NCI-H2029 (cell line): ENCODE data around the gene MUSTN1.

Experiments used
- DNase-seq: peaks from one replicate; lab custom pipeline; 2025; lab: John Stamatoyannopoulos, UW

Gene MUSTN1

DNA sequence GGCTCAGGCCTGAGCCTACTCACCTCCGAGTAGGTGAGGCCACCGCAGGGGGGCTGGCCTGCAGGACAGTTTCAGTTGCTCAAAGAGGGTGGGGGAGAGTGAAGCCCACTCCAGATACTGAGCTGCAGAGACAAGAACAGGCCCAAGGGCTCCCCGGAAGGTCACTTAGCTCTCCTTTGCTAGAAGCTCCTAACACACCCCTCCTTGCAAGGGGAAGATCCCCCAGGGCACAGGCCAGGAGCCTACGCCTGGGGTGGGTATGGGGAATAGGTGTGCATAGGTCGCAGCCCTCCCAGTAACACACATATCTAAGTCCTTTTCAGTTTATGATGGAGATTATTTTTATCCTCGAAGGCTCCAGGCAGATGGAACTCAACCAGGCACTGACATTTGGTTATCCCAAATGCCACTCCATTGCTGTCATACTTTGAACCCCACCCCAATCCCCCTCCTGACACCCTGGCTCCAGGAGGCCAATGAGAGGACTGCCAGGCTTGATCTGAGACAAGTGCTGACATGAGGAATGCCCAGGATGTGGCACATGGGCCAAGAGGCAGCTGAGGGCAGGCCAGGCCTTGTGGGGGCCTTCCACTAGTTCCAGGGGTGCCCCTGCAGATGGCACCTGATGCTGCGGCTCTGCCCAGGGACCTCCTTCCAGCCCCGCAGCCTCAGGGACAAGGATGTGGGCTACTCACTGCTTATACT is 1.1 kb upstream of the MUSTN1 start:
- no peak for DNase-seq

GRCh38 chr3:52833202-52833601 is 1.6 kb downstream of the MUSTN1 start:
- no peak for DNase-seq

GRCh38 chr3:52831500-52832301 is 3.1 kb downstream of the MUSTN1 start:
- DNase-seq, result peak; percentile 73

GRCh38 chr3:52830535-52831258 is 4.1 kb downstream of the MUSTN1 start, which contains the start of gene ITIH4:
ITIH4 (minus strand) TSS chr3:52830672; CDS start chr3:52830642, 30 bp downstream.
- no peak for DNase-seq

- peak; percentile 85 for DNase-seq
Measured at GRCh38 chr3:52829906-52830463, 4.8 kb downstream of the MUSTN1 start.

- no peak for DNase-seq
Measured at GRCh38 chr3:52829482-52829881, 5.3 kb downstream of the MUSTN1 start.

DNA sequence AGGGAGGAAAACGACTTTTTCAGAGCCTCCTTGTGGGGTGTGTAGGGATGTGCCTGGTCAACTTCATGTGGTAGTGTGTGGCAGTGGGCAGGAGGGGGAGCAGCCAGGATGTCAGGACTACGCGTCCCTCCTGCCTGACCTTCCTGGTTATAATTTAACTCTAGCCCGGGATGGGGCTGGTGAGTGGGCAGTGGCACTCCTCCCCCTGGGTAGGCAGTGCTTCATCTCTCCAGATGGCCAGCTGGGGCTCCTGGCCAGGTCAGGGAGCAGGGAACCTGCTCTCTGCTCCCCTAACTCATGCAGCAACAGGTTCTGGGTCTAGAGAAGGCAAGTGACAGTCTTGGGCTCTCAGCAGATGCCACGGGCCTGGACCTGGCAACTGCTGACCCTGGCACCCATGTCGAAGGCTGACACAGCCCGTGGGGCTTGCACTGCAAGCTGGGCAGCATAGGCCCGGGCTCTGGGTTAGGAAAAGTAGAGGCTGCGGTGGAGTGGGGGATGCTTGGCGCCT is 6.9 kb downstream of the MUSTN1 start:
- no peak for DNase-seq

DNA sequence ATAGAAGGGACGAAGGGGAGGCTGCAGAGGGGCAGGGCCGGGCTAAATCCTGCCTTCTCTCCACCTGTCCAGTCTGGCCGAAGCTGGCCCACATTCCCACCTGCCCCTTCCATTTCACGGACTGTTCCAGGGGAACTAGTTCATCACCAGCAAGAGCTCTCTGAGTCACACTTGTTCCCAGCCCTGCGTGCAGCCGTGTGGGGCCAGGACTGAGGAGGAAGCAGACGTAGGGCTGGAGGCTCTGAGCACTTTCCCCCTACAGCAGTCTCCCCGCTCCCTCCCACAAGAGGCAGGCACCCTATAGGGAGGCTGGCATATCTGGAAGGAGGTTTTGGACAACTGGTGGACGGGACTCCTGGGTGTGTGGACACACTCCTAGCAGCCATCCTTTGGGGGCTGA is 7.4 kb downstream of the MUSTN1 start:
- no peak for DNase-seq

DNA sequence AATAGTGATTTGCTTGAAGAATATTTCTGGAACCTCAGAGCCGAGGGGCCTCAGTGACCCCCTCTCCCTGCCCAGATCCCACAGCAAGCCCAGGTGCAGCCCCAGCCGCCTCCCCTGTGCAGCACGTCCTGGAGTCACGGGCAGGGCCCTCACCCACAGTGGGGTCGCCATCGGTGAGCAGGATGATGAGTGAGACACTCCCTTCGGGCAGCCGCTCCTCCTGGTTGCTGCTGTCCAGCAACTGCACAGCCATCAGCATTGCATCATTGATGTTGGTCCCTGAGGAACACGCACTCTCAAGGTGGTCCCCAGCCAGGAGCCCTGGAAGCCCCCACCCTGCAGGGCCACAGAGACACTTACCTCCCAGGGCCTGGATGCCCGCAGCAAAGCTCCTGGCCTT is 10.8 kb downstream of the MUSTN1 start:
- no peak for DNase-seq

- no peak for DNase-seq
Measured at GRCh38 chr3:52822363-52822762, 12.5 kb downstream of the MUSTN1 start.

- DNase-seq, result no peak
Measured at GRCh38 chr3:52820736-52821135, 14.1 kb downstream of the MUSTN1 start.

DNA sequence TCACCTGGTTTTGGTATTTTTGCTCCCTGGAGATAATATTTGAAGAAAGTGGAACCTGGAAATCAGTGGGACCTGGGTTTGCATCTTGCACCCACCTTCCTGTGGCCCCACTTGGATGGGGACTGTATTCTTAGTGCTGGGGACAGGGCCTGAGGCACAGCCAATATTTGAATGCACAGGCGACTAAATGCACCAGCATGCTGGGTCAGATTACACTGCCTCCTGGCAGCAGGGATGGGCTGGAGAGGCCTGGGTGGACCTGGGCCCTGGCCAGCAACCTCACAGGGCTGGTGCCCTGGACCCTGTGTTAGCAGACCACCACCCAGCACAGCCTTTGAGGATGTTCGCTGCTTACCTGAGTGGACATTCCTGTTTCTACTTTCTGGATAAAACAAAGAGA is 14.9 kb downstream of the MUSTN1 start:
- peak; percentile 14 for DNase-seq

DNA sequence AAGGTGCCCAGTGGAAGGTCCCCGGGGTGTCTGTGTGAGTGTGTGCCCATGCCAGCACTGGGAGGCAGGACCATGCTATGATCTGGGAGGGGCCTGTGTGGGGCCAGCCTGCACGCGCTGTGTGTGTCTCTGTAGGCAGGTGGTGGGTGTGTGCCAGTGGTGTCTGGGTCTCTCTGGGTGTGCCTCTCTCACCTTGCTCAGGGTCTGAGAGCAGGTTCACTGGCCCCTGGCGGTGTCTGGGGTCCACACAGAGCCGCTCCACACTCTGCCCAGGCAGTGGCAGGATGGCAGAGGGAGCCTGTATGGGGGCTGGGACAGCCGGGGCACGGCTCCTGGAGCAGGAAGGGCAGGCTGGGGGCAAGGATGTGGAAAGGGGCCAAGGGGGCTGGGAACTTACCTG is 17.0 kb downstream of the MUSTN1 start:
- DNase-seq, result no peak

GRCh38 chr3:52817221-52817620 is 17.6 kb downstream of the MUSTN1 start:
- no peak for DNase-seq

- no peak for DNase-seq
Measured at GRCh38 chr3:52816654-52817053, 18.2 kb downstream of the MUSTN1 start.

DNA sequence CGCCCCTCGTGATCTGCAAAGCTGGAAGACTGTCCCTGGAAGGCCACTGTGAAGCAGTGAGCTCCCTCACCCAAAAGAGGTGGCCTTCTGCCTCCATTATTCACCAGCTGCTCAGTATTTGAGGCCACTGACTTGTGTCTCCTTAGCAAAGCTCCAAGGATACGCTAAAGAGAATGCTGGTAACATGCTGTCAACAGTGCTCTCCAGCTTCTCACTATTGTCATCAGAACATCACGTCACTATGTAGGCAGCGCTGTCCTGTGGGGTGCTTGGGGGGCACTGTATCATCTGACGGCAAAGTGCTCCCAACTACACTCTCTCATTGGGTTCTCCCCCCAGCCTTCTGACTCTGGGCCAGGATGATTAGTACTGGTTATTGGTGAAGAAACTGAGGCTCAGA is 18.6 kb downstream of the MUSTN1 start:
- no peak for DNase-seq

DNA sequence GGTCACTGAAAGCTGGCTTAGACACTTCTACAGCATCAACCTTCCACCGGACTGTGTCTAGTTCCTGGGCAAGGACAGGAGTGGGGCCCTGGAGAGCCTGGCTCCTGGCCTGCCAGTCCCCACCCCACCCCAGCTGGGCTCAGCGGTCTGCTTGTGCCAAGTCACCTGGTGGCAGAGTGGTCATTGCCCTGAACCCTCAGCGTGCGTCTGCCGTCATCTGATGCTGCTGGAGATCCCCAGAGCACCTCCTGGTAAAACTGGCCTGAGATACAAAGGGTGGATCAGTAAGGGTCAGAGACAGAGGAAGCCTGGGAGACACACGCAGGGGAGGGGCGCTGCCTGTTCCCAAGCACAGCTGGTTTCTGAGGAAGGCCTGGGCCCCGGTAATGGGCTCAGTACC is 21.0 kb downstream of the MUSTN1 start:
- DNase-seq, result no peak

- DNase-seq, result peak; percentile 10
Measured at GRCh38 chr3:52811452-52812011, 23.3 kb downstream of the MUSTN1 start.

- no peak for DNase-seq
Measured at GRCh38 chr3:52810923-52811322, 23.9 kb downstream of the MUSTN1 start.

- DNase-seq, result peak; percentile 64
Measured at GRCh38 chr3:52809662-52810377, 25.0 kb downstream of the MUSTN1 start.

GRCh38 chr3:52809149-52809548 is 25.7 kb downstream of the MUSTN1 start:
- no peak for DNase-seq
